CD4-positive, alpha-beta T cell treated with Interleukin-15 for 4 hours (primary cell): ENCODE measurements around the gene SYNE2.
A peak's percentile ranks its signal among the peaks of the same experiment; 100 is the strongest.
"Not testable (repeated sequence)": the region's sequence is repeated elsewhere in the genome, so short reads cannot be mapped to it uniquely, and the experiment has no call there.

Source experiments
- DNase-seq: peaks from one replicate; pipeline ENCODE4 v3.0.0-alpha.2; 2020; ENCODE audit warnings: low spot score

Gene SYNE2

DNA sequence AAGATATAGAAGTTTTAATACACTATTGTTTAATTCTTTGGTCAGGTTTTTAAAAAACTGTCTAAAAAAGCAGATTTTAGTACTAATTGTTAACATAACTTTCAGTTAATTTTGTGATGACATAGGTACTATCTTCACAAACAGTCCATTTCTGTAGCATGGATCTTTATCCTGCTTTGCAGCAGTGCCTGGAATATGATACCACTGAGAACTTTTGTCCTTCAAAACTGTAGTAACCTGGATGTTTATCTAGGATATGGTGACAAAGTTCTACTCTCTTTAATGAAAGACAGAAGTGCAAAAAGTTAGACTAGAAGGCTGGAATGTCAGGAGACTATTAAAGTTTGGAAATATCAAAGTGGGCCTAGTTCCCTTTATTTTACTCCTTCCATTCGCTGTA, 159.9 kb downstream of the SYNE2 start:
- DNase-seq = no peak

DNA sequence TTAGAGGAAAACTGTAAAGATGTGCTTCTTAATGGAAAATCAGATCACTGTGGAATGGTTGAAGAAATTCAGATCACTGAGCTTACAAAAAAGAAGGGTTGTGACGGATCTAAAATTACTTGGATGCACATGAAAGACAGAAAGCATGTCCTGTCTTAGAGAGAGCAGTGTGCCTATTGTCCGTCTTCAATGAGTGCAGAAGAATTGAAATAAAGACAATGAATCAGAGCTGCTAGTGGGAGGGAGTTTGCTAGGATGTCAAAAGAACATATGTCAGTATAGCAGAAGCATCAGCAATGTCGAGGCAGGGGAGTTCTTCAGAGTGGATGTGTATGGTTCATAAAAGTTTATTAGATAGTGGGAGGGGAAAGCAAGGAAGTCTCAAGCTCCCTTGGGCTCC, 172.7 kb downstream of the SYNE2 start:
- no peak for DNase-seq

DNA sequence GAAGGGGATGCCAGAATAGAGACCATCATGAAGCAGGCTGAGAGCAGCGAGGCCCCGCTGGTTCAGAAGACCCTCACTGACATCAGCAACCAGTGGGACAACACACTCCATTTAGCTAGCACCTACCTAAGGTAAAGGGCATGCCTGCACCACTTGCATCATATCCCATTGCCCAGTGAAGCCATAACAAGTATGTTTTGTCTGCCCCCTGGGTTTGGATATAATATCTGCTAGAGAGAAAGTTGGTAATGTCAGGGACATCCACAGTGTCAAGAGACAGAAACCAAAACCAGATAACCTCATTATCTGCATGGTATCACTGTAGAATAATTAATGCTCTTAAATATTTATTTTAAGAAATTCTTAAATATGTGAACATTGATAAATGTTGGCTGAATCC, 173.8 kb downstream of the SYNE2 start:
- DNase-seq = no peak

DNA sequence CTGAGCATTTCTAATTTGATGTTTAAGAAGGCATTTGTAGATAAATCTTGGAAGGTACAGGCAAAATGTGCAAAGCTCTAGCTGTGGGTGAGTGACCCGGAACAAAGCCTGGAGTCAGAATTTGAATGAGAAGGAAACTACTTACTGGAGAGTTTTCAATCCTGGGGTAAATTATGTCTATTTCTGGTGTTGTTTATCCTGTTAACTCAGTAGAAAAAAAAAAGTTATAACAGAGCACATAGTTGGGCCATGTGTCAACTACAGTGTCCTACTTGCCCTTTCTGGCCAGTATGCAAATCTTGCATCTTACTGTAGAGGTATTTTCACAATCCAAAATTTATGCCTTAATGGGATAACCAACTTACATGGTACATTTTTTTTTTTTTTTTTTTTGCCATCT, 182.3 kb downstream of the SYNE2 start:
- no peak for DNase-seq

DNA sequence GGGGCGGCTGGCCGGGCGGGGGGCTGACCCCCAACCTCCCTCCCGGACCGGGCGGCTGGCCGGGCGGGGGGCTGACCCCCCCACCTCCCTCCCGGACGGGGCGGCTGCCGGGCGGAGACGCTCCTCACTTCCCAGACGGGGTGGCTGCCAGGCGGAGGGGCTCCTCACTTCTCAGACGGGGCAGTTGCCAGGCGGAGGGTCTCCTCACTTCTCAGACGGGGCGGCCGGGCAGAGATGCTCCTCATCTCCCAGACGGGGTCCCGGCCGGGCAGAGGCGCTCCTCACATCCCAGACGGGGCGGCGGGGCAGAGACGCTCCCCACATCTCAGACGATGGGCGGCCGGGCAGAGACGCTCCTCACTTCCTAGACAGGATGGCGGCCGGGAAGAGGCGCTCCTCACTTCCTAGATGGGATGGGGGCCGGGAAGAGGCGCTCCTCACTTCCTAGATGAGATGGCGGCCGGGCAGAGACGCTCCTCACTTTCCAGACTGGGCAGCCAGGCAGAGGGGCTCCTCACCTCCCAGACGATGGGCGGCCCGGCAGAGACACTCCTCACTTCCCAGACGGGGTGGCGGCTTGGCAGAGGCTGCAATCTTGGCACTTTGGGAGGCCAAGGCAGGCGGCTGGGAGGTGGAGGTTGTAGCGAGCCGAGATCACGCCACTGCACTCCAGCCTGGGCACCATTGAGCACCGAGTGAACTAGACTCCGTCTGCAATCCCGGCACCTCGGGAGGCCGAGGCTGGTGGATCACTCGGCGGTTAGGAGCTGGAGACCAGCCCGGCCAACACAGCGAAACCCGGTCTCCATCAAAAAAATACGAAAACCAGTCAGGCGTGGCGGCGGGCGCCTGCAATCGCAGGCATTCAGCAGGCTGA, 185.3 kb downstream of the SYNE2 start:
- DNase-seq = not testable (repeated sequence)

DNA sequence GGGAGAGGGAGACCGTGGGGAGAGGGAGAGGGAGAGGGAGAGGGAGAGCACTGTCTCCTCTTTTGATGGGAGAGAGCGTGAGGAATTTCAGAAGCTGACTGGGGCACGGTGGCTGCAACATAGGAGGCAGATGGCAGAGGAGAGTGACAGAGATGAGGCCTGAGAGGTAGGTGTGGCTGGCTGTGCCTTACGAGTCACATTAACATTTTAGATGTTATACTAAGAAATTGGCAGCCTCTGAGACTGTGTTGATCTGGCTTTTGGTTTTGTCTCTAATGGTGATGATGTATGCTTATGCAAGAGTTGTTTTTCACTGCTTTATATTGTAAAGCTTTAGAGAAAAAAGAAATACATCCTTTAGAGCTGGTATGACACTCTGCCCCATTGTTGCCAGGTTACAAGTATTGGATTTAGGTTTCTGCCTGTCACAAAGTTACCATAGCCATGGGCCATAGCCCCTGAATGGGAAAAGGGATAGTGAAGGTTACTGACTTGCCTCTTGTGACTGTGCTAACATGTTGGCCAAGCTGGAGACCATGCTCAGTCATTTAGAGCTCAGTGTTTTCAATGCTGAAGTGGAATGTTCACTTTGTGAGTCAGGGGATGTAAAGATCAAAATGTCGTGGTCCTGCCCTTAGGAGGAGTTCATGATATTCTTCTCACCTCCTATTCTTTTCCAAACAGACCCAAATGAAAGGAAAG, 186.2 kb downstream of the SYNE2 start:
- peak; percentile 7 for DNase-seq

DNA sequence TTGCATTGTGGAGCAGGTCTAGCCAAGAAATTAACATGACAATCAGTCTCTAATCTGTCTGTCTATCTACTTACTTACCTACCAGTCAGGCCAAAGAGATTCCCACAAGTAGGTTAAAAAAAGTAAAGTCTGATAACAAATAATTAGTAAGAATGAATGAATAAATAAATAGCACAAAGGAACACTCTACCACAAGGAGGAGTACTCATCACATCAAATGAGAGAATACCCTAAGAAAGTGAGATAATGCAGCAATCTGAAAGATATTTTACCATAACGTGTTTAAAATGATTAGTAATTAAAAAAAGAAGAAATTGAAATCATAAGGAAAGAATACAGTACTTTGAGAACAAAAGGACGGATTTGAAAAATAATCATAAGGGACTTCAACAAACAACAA, 187.2 kb downstream of the SYNE2 start:
- no peak for DNase-seq

DNA sequence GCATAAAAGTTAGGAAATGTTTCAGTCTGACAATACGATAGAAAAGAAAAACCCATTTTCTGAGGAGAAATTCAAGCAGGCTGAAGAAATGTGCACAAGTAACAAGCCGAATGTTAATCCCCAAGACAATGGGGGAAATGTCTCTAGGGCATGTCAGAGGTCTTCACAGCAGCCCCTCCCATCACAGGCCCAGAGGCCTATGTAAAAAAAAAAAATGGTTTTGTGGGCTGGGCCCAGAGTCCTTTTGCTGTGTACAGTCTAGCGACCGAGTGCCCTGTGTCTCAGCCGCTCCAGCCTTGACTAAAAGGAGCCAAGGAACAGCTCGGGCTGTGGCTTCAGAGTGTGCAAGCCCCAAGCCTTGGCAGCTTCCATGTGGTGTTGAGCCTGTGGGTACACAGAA, 190.5 kb downstream of the SYNE2 start:
- DNase-seq = not testable (repeated sequence)

DNA sequence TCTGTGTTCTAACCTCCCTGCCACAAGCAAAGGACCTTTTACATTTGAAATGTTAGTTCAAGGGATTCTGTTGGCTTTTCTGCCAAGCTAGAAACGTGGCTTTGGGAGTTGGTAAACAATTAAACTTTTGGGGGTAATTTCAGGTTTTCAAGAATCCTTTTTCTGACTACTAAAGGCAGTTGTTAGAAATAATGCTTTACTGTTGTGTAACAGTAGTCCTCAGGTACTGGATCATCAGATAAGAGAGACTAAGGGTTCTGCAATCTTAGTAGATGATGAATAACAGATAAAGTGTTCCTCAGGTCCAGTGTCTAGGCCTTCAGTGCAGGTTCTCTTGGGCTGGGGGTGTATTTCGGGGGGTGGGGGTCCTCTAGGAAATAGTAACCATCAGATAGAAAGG, 192.3 kb downstream of the SYNE2 start:
- DNase-seq = no peak

DNA sequence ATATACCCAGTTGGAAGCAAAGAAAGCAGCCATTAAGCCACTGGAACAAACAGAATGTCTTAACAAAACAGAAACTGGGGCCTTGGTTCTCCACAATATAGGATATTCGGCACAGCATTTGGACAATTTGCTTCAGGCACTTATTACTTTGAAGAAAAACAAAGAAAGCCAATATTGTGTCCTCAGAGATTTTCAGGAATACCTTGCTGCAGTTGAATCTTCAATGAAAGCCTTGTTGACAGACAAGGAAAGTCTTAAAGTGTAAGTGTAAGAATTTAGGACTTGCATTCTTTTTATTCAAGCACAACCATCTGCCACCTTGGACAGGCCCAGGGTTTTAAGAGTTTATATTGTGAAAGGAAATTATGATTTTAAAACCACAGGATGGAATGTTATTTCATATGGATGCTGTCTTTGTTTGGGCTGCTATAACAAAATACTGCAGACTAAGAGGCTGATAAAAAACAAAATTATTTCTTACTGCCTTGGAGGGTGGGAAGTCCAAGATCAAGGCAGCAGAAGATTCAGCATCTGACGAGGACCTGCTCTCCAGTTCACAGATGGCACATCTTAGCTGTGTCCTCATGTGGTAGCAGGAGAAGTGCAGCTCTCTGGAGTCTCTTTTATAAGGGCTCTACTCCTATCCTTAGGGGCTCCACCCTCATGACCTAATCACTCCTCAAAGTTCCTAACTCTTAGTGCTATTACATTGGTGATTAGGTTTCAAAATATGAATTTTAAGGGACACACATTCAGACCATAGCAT, 197.0 kb downstream of the SYNE2 start:
- DNase-seq = no peak

DNA sequence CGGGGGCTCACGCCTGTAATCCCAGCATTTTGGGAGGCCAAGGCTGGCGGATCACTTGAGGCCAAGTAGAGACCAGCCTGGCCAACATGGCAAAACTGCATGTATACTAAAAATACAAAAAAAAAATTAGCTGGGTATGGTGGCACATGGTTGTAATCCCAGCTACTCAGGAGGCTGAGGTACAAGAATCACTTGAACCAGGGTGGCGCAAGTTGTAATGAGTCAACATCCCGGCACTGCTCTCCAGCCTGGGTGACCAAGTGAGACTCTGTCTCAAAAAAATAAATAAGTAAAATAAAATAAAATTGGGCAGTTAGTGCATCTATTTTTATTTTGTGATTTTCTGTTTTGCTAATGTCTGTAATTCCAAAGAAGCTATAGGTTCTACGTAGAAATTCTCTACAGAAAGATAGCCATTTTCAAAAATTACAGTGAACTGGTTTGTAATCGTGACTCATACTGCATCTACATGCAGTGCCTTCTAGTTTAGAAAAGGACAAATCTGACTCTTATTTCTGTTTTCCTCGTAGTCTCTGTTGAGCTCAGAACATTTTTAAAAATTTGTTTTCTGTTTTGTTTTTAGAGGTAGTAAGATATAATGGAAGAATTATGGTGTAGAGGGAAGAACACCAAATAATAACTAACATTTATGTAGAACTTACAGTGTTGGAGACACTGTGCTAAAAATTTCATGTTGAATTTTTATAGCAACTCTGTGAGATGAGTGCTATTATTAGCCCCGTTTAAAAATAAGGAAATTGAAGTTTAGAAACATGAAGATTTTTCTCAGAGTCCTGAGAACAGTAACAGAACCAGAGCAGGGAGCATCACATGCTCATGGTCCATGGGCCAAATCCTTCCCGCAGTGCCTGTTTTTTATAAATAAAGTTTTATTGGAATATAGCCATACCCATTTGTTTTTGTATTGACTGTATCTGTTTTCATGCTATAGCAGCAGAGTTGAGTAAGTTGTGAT, 201.2 kb downstream of the SYNE2 start:
- no peak for DNase-seq

DNA sequence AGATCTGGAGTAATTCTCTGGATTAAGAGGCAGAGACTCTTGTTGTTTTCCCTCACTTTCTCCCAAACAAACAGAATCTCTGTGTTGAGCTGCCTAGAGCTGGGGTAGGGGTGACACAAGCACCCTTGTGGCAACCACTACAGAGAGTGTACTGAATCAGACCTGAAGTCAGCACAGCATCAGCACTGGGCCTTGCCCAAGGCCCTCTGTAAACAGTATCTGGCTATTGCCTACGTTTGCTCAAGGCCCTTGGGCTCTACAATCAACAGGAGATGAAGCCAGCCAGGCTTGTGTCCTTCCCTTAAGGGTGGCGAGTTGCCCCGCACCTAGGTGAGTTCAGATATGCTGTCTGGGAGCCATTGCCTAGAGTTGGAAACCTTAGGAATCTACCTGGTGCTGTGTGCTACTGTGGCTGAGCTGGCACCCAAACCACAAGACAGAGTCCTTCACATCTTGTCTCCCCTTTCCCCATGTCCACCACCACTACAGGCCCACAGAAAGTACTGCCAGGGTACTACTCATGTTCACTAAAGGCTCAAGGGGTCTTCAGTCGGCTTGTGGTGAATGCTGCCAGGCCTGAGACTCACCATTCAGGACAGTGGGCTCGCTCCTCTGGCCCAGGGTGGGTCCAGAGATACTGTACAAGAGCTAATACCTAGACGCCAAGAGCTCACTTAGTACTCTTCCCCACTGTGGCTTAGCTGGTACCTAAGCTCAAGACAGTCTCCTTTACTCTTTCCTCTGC, 206.8 kb downstream of the SYNE2 start:
- DNase-seq = no peak

DNA sequence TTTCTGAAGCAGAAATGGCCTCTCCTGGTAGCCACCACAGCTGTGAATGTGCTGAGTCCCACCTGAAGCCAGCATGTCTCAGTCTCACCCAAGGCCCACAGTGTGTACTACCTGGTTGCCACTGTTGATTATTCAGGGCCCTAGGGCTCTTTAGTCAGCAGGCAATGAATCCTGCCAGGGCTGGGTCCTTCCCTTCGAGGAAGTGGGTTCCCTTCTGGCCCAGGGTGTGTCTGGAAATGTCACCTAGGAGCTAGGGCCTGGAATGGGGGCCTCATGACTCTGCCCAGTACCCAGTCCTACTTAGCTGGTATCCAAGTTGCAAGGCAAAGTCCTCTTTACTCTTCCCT, 207.4 kb downstream of the SYNE2 start:
- no peak for DNase-seq

DNA sequence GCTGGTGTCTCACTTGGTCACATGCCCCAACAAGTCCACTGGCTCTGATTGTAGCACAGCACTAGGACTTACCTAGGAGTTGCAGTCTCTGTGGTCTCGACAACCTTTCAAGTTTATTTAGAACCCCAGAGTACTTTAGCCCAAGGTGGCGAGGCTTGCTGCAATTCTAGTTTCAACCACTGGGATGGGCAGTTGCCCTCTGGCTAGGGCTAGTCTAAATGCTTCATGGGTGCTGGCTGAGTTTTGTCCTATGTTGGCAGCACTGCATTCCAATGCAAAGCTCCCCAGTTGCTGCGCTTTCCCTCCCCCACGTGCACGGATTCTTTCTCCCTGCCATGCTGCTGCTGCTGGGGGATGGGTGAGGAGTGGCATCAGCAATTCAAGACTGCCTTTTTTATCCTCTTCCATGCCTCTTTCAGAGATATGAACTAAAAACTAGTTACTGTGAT, 207.9 kb downstream of the SYNE2 start:
- no peak for DNase-seq

DNA sequence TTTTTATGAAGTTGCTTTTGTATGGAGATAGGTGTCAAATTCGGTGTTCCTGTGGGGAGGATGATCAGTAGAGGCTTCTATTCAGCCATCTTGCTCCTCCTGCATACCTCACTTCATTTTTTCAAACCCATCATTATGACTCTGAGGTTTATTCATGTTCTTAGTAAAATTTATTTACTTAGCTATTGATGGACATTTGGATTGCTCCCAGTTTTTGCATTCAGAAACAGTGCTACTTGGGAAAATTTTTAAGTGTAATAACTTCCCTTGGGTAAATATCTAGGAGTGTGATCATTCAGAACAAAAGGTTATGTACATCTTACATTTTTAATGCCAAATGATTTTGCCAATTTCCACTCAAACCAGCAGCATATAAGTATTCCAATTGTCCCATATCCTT, 208.3 kb downstream of the SYNE2 start:
- no peak for DNase-seq

DNA sequence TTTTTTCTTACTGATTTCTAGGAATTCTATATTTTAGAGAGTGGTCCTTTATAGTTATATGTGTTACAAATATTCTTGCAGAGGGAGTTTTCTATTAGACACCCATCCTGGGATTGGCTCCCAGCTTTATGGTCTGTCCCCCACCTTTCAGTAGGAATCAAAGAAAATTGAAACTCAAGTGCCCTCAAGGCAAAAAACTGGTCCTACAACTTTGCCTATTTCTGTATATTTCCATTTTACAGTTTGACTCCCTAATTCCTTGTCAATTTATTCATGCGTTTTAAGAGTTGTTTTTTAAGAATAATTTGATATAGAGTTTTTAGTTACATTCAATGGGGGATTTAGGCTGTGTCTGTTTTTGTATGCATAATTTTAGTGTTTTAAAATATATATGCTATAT, 208.9 kb downstream of the SYNE2 start:
- no peak for DNase-seq

DNA sequence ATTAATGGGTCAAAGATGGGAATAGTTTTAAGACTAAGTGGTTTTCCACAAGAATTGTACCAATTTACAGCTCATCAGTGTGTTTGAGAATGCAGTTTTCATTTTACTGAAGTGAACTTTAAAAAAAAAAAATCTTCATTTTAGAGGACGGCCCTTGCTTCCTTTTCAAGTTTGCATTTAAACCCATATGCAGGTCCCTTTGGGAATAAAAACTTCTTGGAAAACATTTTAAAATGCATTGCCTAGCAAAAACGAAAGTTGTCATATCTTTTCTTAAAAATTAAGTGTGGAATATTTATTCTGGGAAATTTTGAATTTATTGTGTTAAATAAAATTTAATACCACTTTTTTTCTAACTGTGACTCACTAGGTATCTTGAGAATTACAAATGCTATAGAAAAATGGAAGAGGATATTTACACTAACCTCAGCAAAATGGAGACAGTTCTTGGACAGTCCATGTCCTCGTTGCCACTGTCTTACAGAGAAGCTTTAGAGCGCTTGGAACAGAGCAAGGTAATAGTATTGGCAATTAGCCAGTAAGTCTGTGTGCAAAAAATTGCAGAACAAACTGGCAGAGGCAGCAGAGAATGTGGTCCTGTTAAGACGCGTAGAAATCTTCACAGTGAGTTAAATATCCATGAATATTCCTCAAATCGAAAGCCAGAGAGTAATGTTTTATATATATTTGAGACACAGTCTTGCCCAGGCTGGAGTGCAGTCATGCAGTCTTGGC, 209.7 kb downstream of the SYNE2 start:
- no peak for DNase-seq

DNA sequence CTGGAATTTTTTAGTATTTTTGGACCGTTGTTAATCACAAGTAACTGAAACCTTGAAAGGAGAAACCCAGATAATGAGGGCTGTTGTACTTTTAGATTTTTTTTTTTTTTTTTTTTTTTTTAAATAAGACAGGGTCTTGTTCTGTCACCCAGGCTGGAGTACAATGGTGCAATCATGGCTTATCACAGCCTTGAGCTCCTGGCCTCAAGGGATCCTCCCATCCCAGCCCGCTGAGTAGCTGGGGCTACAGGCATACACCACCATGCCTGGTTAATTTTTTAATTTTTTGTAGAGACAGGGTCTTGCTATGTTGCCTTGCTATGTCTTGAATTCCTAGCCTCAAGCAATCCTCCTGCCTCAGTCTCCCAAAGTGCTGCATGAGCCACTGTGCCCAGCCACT, 211.6 kb downstream of the SYNE2 start:
- no peak for DNase-seq

DNA sequence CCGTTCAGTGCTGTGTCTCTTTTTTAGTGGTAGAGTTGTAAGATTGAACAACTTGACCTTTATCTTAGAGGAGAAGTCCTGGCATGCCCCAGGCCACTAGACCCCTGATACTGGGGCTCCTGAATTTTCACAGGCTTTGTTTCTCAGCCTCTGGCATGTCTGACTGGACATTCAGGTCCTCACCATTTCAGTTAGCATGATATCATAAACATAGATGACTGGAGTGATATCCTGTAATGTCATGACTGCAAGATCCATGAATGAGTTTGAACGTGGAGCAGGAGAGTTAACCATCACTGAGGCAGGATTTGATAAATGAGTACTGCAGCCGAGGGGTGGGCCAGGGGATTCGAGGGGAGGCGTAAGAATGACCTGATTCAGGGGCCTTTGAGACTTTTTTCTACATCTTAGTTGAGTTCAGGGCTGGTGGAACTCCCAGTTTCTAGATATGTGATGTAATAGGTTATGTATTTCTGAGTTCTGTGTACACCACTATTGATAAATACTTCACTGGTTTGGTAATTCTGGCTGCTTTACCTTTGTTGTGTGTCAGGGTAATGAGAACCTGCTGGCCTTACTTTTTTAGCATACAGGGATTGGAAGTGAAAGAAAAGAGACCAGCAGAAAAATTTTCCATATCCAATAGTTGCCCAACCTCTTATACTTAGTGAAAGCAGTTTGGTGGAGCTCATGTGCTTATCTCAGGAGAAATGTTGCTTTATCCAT, 217.0 kb downstream of the SYNE2 start:
- DNase-seq = no peak
